Lower lobe of right lung (tissue), 2 donors: ENCODE results near the gene GYS1. TPM values are rescaled to one million over a fixed set of nuclear protein-coding genes. Genes with fewer than 3 reads are reported as not detected.
"Not testable (repeated sequence)": the region's sequence is repeated elsewhere in the genome, so short reads cannot be mapped to it uniquely, and the experiment has no call there.

Experiments used
- ATAC-seq, 2 donors: fragments of 200-7000 bp; cut with Tn5 transposase; one replicate each; pipeline ENCODE4 v1.9.1; 2020 to 2022; ENCODE audit warnings: mild to moderate bottlenecking in 2 of 2, moderate library complexity in 2 of 2
- DNase-seq: peaks from one replicate; pipeline ENCODE4 v3.0.0-alpha.2; 2020
- H3K27ac ChIP-seq: fragments of 200-600 bp; one replicate; pipeline ENCODE4 v1.8.0; 2022
- H3K27me3 ChIP-seq: fragments of 200-600 bp; one replicate; pipeline ENCODE4 v1.8.0; 2022; ENCODE audit warnings: low read depth
- H3K36me3 ChIP-seq: fragments of 200-600 bp; one replicate; pipeline ENCODE4 v1.8.0; 2022; ENCODE audit warnings: mild to moderate bottlenecking
- H3K4me1 ChIP-seq: fragments of 200-600 bp; one replicate; pipeline ENCODE4 v1.8.0; 2022
- H3K4me3 ChIP-seq: fragments of 200-600 bp; one replicate; pipeline ENCODE4 v1.8.0; 2022; ENCODE audit warnings: mild to moderate bottlenecking
- H3K9me3 ChIP-seq: fragments of 200-600 bp; one replicate; pipeline ENCODE4 v1.8.0; 2022
- intact Hi-C: fragments of 100-400 bp; cut with DNase I; formaldehyde crosslinking; loops from one replicate; pipeline ENCODE4 v1.11.0; 2022
- total RNA-seq: library from RNA; stranded (reverse); fragmentation: NEBNext Ultra II Directional; extraction: Animal tissue kit (Norgen Biotek cat#: 25700); gene quantifications from one replicate; pipeline ENCODE4 v1.2.1, GENCODE V29; 2021
- TF ChIP-seq, protein P1 (sequence below): fragments of 200-600 bp; IDR thresholded peaks from one replicate; pipeline ENCODE4 v1.8.0; 2022; ENCODE audit warnings: antibody characterized with exemption, mild to moderate bottlenecking
- donor health status: DM: no; HTN: yes; CAD: no; lungs with severe emphysema.

Gene GYS1
- total RNA-seq, 1 donor from 2014 or later = 24.8 TPM

DNA sequence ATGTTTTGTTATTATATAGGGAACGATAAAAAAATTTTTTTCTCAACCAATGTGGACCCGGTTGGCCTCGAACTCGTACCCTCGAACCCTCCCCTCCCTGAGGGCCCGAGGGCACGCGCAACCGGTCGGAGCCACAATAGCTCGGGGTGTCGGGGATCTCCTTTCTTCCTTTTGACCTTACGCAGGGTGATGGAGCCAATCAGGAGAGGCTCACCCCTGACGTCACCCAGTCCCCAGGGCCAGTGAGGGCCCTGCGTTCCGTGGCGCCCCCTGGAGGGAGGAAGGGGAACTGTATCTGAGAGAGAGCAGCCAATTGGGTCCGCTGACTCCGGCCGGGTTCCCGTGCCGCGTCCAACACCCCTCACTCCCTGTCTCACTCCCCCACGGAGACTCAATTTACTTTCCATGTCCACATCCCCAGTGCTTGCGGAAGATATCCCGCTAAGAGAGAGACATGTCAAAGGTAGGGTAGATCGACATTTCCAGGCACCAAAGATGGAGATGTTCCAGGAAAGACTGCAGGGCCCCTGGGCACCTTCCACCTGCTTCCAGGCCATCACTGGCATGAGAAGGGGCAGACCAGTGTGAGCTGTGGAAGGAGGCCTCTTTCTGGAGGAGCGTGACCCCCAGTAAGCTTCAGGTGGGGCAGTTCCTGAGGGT, 38.7 kb upstream of the GYS1 start, which contains the start of gene CGB2:
CGB2 (plus strand) TSS at position 249 of the 660 bp plus-strand sequence; CDS start at position 455, 206 bp downstream.
- ATAC-seq = not testable (repeated sequence)
- peak; percentile 51 for DNase-seq

DNA sequence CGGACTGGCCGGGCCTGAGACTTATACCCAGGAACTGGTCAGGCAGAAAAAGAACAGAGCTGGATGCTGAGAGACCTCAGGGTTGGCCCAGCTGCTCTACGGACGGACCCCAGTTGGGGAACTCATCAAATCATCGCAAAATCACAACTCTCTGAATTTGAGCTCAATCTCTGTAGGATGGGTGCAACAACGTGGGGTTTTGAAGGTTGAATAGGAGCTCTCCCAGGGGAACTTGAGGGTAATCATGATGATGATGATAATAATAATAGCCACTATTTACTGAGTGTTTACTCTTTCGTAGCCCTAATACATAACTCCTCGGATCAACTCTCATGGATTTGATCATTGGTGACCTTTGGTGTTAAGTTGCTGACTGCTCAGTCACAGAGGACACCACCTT, 37.2 kb upstream of the GYS1 start:
- H3K4me3 ChIP-seq, H3K27me3 ChIP-seq, intact Hi-C loops, DNase-seq, ATAC-seq, H3K27ac ChIP-seq, H3K4me1 ChIP-seq, H3K36me3 ChIP-seq, H3K9me3 ChIP-seq: not testable (repeated sequence)

More for the DNA sequence above, 38.7 kb upstream of the GYS1 start, which contains the start of gene CGB2:
- H3K9me3 ChIP-seq, H3K36me3 ChIP-seq, H3K27me3 ChIP-seq, intact Hi-C loops, H3K27ac ChIP-seq, H3K4me1 ChIP-seq, H3K4me3 ChIP-seq: not testable (repeated sequence)
- TF ChIP-seq, protein P1, sequence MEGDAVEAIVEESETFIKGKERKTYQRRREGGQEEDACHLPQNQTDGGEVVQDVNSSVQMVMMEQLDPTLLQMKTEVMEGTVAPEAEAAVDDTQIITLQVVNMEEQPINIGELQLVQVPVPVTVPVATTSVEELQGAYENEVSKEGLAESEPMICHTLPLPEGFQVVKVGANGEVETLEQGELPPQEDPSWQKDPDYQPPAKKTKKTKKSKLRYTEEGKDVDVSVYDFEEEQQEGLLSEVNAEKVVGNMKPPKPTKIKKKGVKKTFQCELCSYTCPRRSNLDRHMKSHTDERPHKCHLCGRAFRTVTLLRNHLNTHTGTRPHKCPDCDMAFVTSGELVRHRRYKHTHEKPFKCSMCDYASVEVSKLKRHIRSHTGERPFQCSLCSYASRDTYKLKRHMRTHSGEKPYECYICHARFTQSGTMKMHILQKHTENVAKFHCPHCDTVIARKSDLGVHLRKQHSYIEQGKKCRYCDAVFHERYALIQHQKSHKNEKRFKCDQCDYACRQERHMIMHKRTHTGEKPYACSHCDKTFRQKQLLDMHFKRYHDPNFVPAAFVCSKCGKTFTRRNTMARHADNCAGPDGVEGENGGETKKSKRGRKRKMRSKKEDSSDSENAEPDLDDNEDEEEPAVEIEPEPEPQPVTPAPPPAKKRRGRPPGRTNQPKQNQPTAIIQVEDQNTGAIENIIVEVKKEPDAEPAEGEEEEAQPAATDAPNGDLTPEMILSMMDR = peak; percentile 33

DNA sequence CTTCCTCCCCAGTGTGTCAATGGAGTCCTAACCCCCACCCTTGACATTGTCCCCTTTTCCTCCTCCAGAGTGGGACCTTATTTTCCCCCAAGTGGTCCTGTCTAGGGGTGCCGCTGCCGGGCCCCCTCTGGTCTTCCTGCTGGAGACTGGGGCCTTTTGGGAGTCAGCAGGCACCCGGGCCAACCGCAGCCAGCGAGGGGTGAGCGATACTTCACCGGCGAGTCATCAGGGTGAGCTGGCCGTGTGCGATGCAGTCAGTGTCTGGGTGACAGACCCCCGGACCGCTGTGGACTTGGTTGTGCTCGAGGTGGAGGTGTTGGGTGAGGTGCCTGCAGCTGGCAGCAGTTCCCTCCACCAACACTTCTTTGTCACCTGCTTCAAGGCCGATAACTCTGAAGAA, 36.6 kb upstream of the GYS1 start:
- intact Hi-C loops, H3K36me3 ChIP-seq, ATAC-seq, H3K9me3 ChIP-seq, H3K27me3 ChIP-seq, H3K27ac ChIP-seq, H3K4me1 ChIP-seq, H3K4me3 ChIP-seq, DNase-seq: not testable (repeated sequence)

DNA sequence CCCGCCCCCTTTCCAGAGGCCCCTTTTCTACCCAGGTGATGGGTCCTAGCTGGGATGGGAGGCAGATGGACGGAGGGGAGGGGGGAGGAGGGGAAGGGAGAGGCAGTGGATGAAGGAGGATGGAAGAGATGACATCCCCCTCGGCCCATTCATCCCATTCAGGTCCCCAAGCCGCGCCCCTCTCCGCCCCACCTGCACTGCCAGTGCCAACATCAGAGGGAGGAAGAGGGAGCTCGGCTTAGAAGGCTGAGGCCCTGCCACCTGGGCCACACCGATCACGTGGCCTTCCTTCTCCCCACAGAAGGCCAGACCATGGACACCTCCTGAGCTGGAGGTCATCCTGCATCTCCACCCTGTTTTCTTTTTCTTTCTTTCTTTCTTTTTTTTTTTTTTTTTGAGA, 35.6 kb upstream of the GYS1 start:
- H3K4me3 ChIP-seq, intact Hi-C loops, H3K9me3 ChIP-seq, H3K36me3 ChIP-seq, H3K27me3 ChIP-seq, ATAC-seq, H3K4me1 ChIP-seq, DNase-seq, H3K27ac ChIP-seq: not testable (repeated sequence)

DNA sequence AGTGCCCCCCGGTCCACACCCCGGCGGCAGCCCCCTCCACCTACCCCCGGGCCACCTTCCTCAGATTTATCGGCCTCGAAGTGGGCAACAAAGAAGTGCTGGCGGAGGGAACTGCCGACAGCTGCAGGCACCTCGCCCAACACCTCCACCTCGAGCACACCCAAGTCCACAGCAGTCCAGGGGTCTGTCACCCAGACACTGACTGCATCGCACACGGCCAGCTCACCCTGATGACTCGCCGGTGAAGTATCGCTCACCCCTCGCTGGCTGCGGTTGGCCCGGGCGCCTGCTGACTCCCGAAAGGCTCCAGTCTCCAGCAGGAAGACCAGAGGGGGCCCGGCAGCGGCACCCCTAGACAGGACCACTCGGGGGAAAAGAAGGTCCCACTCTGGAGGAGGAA, 32.5 kb upstream of the GYS1 start:
- DNase-seq, intact Hi-C loops, H3K36me3 ChIP-seq, ATAC-seq, H3K4me1 ChIP-seq, H3K9me3 ChIP-seq, H3K27ac ChIP-seq, H3K4me3 ChIP-seq, H3K27me3 ChIP-seq: not testable (repeated sequence)

DNA sequence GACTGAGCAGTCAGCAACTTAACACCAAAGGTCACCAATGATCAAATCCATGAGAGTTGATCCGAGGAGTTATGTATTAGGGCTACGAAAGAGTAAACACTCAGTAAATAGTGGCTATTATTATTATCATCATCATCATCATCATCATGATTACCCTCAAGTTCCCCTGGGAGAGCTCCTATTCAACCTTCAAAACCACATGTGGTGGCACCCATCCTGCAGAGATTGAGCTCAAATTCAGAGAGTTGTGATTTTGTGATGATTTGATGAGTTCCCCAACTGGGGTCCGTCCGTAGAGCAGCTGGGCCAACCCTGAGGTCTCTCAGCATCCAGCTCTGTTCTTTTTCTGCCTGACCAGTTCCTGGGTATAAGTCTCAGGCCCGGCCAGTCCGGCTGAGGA, 32.0 kb upstream of the GYS1 start:
- DNase-seq, H3K27me3 ChIP-seq, intact Hi-C loops, H3K36me3 ChIP-seq, H3K27ac ChIP-seq, H3K4me1 ChIP-seq, H3K4me3 ChIP-seq, H3K9me3 ChIP-seq, ATAC-seq: not testable (repeated sequence)

DNA sequence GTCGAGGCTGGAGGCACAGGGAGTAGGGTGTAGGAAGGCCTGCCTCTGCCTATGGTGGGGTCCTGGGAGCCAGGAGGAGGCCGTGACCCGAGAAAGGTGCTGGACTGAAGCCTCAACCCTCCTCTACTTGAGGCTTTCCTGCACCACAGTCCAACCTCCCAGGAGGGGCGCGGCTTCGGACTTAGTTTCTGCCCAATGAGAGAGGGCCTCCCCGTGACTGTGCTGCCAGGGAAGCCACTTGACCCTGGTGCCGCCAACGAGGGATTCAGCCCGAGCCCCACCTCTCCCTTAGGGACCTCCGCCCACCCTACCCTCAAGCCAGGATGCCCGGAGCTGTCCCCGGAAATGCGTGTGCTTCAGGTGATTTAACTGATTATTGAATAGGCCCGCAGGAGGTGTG, 31.1 kb upstream of the GYS1 start, which contains the start of gene CGB3:
CGB3 (minus strand) TSS at position 101 of the 400 bp plus-strand sequence. CDS start 362 bp downstream, outside the sequence.
- H3K9me3 ChIP-seq, H3K4me1 ChIP-seq, H3K36me3 ChIP-seq, H3K27ac ChIP-seq, H3K27me3 ChIP-seq, DNase-seq, intact Hi-C loops, ATAC-seq, H3K4me3 ChIP-seq: not testable (repeated sequence)

DNA sequence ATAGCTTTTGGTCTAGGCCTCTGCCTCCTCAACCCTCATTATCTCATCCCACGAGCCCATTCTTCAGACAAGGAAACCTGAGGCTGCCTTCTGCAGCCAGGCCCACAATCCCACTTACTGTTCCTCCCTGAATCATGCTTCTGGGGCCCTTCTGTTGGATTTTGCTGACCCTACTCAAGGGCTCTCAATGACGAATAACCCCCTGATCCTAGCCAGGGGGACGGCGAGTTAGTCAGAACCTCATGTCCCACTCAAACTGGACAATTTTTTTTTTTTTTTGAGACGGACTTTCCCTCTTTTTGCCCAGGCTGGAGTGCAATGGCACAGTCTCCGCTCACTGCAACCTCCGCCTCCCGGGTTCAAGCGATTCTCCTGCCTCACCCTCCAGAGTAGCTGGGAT, 29.0 kb upstream of the GYS1 start:
- TF ChIP-seq, protein P1 = no peak
- H3K27ac ChIP-seq = no peak overlapping the region
- intact Hi-C loops = no loop called here
- H3K4me1 ChIP-seq = peaks cover 21% of the 10 kb centered on the region
- H3K27me3 ChIP-seq = peaks cover 7% of the 10 kb centered on the region
- no peak for ATAC-seq
- DNase-seq = no peak
- no peak overlapping the region for H3K4me3 ChIP-seq
- H3K9me3 ChIP-seq = no peaks in the 10 kb centered on the region
- H3K36me3 ChIP-seq = no peaks in the 10 kb centered on the region
